Activated naive CD8-positive, alpha-beta T cell treated with anti-CD3 and anti-CD28 coated beads, Interleukin-2, amount 50 U/mL, for 16 hours (primary cell): ENCODE data around the gene MXD3.
"Not testable (repeated sequence)": the region's sequence is repeated elsewhere in the genome, so short reads cannot be mapped to it uniquely, and the experiment has no call there.

Experiments
- DNase-seq: peaks from one replicate; pipeline ENCODE4 v3.0.0-alpha.2; 2020; ENCODE audit warnings: low read depth, low spot score

The MXD3 gene

GRCh38 chr5:177343777-177344176 is 32.1 kb upstream of the MXD3 start:
- DNase-seq = no peak

DNA sequence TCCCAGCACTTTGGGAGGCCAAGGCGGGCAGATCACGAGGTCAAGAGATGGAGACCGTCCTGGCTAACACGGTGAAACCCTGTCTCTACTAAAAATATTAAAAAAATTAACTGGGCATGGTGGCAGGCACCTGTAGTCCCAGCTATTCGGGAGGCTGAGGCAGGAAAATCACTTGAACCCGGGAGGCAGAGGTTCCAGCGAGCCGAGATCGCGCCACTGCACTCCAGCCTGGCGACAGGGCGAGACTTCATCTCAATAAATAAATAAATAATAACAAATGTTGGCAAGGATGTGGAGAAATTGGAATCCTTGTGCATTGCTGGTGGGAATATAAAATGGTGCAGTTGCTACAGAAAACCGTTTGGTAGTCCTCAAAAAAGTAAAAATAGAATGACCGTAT is 31.3 kb upstream of the MXD3 start:
- not testable (repeated sequence) for DNase-seq

- no peak for DNase-seq
Measured at GRCh38 chr5:177339107-177339638, 27.5 kb upstream of the MXD3 start.

- no peak for DNase-seq
Measured at GRCh38 chr5:177338251-177339106, 26.8 kb upstream of the MXD3 start.

- DNase-seq = no peak
Measured at GRCh38 chr5:177336603-177337494, 25.2 kb upstream of the MXD3 start.

DNA sequence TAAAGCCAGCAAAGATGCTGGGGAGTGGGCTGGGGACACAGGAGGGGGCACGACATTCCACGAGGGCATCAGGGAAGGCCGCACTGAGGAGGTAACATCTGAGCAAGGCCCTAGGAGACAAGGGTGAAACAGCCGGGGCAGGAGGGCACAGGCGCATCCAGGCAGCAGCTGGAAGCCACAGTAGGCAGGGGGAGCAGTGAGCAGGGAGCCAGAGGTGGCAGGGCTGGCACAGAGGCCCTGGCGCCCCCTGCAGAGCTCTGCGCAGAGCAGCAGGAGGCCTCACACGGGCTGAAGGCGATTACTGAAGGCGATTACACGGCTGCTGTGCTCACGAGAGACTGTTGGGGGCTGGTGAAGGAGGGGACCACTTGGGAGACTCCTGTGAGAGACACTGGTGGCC is 24.4 kb upstream of the MXD3 start:
- DNase-seq = no peak

DNA sequence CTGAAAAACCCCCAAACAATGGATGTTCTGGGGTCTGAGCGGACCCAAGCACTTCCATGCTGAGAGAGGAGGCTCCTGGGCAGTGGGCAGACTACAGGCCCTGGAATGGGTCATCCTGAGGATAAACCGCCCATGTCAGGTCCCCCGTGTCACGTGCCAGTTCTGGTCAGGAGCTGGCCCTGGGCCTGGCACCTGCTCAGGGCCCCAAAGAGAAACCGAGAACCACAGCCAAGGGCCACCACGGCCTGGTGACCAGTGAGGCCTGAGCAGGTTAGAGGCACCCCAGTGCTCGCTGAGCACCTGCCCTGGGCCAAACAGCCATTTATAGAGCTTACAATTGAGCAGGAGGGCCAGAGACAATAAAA is 24.0 kb upstream of the MXD3 start:
- DNase-seq = no peak

DNA sequence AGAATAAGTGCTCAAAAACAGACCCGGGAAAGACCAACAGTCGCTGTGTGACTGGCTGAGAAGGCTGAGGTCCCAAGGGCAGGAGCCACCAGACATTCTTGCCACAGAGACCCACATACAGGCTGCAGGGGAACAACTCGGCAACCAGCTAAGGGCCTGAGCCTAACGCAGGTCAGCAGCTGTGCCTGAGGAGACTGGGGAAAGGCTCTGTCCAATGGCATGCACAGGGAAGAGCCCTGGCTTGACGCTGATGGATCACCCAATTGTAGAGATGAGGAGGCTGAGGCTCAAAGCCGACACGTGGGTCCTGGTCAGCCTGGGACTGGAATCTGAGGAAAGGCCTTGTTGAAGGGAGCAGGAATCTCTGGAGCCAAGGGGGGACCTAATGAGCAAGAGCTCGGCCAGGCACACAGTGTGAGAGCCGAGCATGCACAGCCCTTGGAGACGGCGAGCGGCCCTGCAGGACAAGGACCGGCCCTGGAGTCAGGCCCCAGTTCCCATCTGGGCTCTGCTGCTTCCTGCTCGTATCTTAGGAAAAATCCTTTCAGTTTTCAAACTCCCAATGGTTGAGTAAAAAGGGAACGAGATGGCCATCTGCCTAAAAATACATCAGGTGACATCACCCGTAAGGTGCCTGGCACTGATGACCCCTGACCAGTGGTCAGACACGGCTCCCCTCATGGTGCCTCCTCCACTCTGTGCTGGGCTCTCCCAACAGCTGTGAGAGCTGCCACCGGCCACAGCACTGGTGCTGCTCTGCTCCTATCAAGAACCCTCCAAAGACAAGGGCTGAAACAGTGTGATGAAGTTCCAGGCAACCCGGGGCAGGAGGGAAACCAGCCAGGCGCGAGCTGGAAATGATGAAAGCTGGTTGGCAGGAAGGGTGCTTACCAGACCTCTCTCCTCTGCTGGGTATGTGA is 23.3 kb upstream of the MXD3 start:
- no peak for DNase-seq

GRCh38 chr5:177334155-177334551 is 22.5 kb upstream of the MXD3 start:
- DNase-seq = no peak

- DNase-seq = no peak
Measured at GRCh38 chr5:177333420-177334154, 21.9 kb upstream of the MXD3 start.

DNA sequence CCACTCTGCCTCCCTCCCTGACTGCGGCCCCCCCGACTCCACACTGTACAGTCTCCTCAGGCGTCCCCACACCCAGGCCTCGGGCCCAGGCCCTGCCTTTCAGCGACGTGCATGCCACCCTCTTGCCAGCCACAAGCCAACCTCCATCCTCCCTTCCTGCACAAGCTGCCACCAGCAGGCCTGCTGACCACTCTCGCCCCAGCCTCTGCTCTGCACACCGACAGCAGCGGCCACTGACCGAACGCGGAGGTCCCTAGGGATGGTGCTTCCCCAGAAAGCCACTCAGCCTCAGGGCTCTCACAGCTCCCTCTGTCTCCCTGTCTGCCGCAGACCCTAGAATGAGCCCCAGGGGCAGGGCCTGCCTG is 21.2 kb upstream of the MXD3 start:
- DNase-seq = no peak

- DNase-seq = no peak
Measured at GRCh38 chr5:177332031-177332895, 20.6 kb upstream of the MXD3 start.

- no peak for DNase-seq
Measured at GRCh38 chr5:177330991-177331842, 19.5 kb upstream of the MXD3 start.

- DNase-seq = no peak
Measured at GRCh38 chr5:177329883-177330282, 18.2 kb upstream of the MXD3 start.

DNA sequence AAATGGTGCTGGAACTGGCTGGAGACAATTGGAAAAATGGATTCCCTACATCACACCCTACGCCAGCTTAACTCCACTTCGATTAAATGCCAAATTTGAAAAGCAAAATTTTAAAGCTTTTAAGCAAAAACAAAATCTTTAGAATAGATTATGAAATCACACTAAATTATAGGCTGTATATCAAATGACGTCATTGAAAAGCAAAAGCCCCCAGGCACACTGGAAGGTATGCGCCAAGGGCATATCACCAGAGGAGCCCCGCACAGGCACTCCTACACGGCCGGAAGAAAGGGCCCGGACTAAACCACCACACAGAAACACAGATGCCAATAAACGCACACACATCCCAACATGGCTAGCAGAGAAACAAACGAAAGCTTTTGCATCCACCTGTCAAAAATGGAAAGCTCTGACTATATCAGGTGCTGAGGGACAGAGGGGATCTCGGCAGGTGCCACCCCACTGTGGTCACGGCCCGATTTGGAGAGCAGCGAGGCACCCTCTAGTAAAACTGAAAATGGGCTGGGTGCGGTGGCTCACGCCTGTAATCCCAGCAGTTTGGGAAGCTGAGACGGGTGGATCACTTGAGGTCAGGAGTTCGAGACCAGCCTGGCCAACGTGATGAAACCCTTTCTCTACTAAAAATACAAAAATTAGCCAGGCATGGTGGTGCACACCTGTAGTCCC is 17.0 kb upstream of the MXD3 start:
- DNase-seq = no peak

DNA sequence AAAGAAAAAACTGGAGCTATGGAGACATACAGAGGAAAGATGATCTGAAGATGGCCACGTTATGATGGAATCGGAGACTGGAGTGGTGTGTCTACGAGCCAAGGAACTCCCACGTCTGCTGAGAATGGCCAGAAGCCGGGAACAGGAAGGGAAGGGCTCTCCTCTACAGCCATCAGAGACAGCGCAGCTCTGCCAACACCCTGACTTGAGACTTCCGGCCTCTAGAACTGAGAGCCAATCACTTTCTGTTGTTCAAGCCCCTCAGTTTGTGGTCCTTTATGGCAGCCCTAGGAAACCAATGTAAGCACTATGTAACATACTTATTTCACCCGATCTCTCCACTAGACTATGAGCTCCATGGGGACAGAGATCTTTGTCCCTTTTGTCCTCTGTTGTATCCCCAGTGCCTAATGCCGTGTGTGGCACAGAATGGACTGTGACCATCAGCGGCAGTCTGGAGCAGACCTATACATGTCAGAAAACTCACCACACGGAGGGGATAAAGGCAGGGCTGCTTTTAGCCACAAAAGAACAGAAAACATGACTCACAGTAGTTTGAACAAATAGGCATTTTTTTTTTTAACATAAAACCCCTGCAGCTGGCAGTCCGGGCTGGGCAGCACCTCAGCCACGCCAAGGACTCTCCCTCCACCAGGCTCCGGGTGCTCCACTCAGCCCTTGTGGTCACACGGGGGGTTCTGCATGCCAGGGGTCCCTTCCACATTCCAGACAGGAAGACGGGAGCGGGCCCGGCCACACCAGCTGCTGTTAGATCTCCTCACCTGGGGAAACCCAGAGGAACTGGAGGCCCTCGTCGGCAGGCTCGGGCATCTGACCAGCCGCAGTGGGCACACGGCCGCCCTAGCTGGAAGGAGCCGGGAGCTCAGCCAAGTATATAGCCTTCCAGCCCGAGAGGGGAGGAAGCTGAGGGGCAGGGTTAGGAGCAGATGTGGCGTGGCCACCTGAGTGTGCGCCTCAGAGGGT is 16.1 kb upstream of the MXD3 start:
- DNase-seq = no peak

GRCh38 chr5:177325868-177326381 is 14.2 kb upstream of the MXD3 start:
- DNase-seq = no peak
